ENCODE data around the gene TRIM3.
A peak's percentile ranks its signal among the peaks of the same experiment; 100 is the strongest.

TRIM3 gene

GRCh38 chr11:6437423-6437822 is 36.3 kb downstream of the TRIM3 start:
- no peak for DNase-seq

- no peak for DNase-seq
Measured at GRCh38 chr11:6433998-6434660, 39.6 kb downstream of the TRIM3 start.

GRCh38 chr11:6431861-6432260 is 41.9 kb downstream of the TRIM3 start:
- DNase-seq, result no peak

GRCh38 chr11:6427516-6427915 is 46.2 kb downstream of the TRIM3 start:
- no peak for DNase-seq

GRCh38 chr11:6420677-6421076 is 53.1 kb downstream of the TRIM3 start:
- no peak for DNase-seq

GRCh38 chr11:6419009-6419631 is 54.6 kb downstream of the TRIM3 start, which contains the start of gene APBB1:
Gene APBB1, minus strand, starts transcription at chr11:6419094. Its CDS starts 7,747 bp downstream, at chr11:6411347.
- DNase-seq, result peak; percentile 67 to 75

GRCh38 chr11:6418557-6419008 is 55.2 kb downstream of the TRIM3 start:
- DNase-seq, result no peak

GRCh38 chr11:6417907-6418556 is 55.7 kb downstream of the TRIM3 start:
- DNase-seq, result no peak

GRCh38 chr11:6415797-6416196 is 57.9 kb downstream of the TRIM3 start:
- no peak for DNase-seq

- DNase-seq, result no peak
Measured at GRCh38 chr11:6414874-6415328, 58.8 kb downstream of the TRIM3 start.

GRCh38 chr11:6413791-6414201 is 59.9 kb downstream of the TRIM3 start:
- peak; percentile 54 to 83 for DNase-seq

GRCh38 chr11:6411594-6412031 is 62.1 kb downstream of the TRIM3 start:
- no peak for DNase-seq

GRCh38 chr11:6410695-6411430 is 62.9 kb downstream of the TRIM3 start:
- no peak for DNase-seq

- DNase-seq, result no peak
Measured at GRCh38 chr11:6406370-6406769, 67.4 kb downstream of the TRIM3 start.

- no peak for DNase-seq
Measured at GRCh38 chr11:6405846-6406245, 67.9 kb downstream of the TRIM3 start.

GRCh38 chr11:6405052-6405667 is 68.6 kb downstream of the TRIM3 start:
- no peak for DNase-seq

GRCh38 chr11:6404342-6405051 is 69.2 kb downstream of the TRIM3 start:
- no peak for DNase-seq

- no peak for DNase-seq
Measured at GRCh38 chr11:6403539-6403938, 70.2 kb downstream of the TRIM3 start.

- DNase-seq, result peak in 1 of 2 experiments; percentile 66
Measured at GRCh38 chr11:6402561-6402981, 71.2 kb downstream of the TRIM3 start.

GRCh38 chr11:6402061-6402470 is 71.7 kb downstream of the TRIM3 start:
- no peak for DNase-seq

GRCh38 chr11:6401464-6401863 is 72.3 kb downstream of the TRIM3 start:
- DNase-seq, result no peak

Measured in stimulated activated CD4-positive, alpha-beta T cell treated with anti-CD3 and anti-CD28 coated beads, Interleukin-4, amount 100 ng/mL, for 4 hours (primary cell).